Suprapubic skin (tissue), 4 donors: ENCODE measurements around the gene CPT1A. TPM values are rescaled to one million over a fixed set of nuclear protein-coding genes. Genes with fewer than 3 reads are reported as not detected.

Experiments
- DNase-seq, 2 donors: peaks; one replicate each; pipeline ENCODE4 v3.0.0-alpha.2; 2019; ENCODE audit warnings: low spot score in 2 of 2
- H3K27ac ChIP-seq: fragments of 200-600 bp; sonication (generic); one replicate; pipeline ENCODE4 v1.5.1; 2019
- H3K27me3 ChIP-seq: fragments of 200-600 bp; sonication (generic); one replicate; pipeline ENCODE4 v1.5.1; 2019
- H3K36me3 ChIP-seq: fragments of 200-600 bp; sonication (generic); one replicate; pipeline ENCODE4 v1.5.1; 2019
- H3K4me1 ChIP-seq: fragments of 200-600 bp; sonication (generic); one replicate; pipeline ENCODE4 v1.5.1; 2019
- H3K4me3 ChIP-seq: fragments of 200-600 bp; sonication (generic); one replicate; pipeline ENCODE4 v1.5.1; 2019; ENCODE audit warnings: mild to moderate bottlenecking
- H3K9me3 ChIP-seq: fragments of 200-600 bp; sonication (generic); one replicate; pipeline ENCODE4 v1.5.1; 2019
- EP300 ChIP-seq: sonication (generic); formaldehyde crosslinking; IDR thresholded peaks from one replicate; pipeline ENCODE4 v1.6.1; 2017; ENCODE audit warnings: antibody characterized with exemption
- POLR2A ChIP-seq, 2 donors: fragments of 450-650 bp; IDR thresholded peaks; one replicate each; pipeline ENCODE4 v1.6.1; 2017; ENCODE audit warnings: antibody characterized with exemption in 2 of 2, mild to moderate bottlenecking in 2 of 2, moderate library complexity in 2 of 2
- POLR2AphosphoS5 ChIP-seq, 3 donors: sonication (generic); formaldehyde crosslinking; IDR thresholded peaks; one replicate each; pipeline ENCODE4 v1.6.1; 2017; ENCODE audit warnings: antibody characterized with exemption in 3 of 3
- WGBS: methylation state at CpG from one replicate; pipeline ENCODE4 v1.1.5; 2018; 5-methylcytosine and 5-hydroxymethylcytosine counted together
- total RNA-seq, 4 donors: library from RNA; depleted of rRNA; stranded (reverse); fragments of >200 nt; gene quantifications; one replicate each; pipeline ENCODE4 v1.1.0, GENCODE V29; 2016
- TF ChIP-seq, protein P1 (sequence below), 2 donors: fragments of 200-600 bp in 1 of 2; fragments of 450-650 bp in 1 of 2; sonication (generic) in 1 of 2; IDR thresholded peaks; one replicate each; pipeline ENCODE4 v1.5.1; 2016 to 2019; ENCODE audit warnings: antibody characterized with exemption in 2 of 2, mild to moderate bottlenecking in 1 of 2, moderate library complexity in 1 of 2

CPT1A gene
- total RNA-seq, 4 donors from 2014 or later = 18.5 to 125 (median 38.3) TPM

GRCh38 chr11:68828155-68828931, 13.4 kb downstream of the CPT1A start:
- Histone ChIP-seq H3K9me3 (no peaks in the 10 kb centered on the region), H3K4me1 (peaks cover 38% of the 10 kb centered on the region), H3K27ac (no peak overlapping the region), H3K4me3 (no peak overlapping the region), H3K27me3 (no peaks in the 10 kb centered on the region), H3K36me3 (no peaks in the 10 kb centered on the region)
- 66% methylated on average over 18 of the region's 20 CpGs for WGBS
- TF ChIP-seq EP300 (no peak), POLR2A (IDR thresholded peaks at IDR 0.05) (no peak), POLR2AphosphoS5 (IDR thresholded peaks at IDR 0.05) (no peak)
- DNase-seq = peak in 1 of 2 donors; percentile 61

- H3K4me3 ChIP-seq = no peak overlapping the region
- no peaks in the 10 kb centered on the region for H3K9me3 ChIP-seq
- peak in 1 of 2 donors; percentile 53 for DNase-seq
- peaks cover 31% of the 10 kb centered on the region for H3K4me1 ChIP-seq
- no peak overlapping the region for H3K27ac ChIP-seq
- TF ChIP-seq POLR2AphosphoS5 (IDR thresholded peaks at IDR 0.05) (no peak), EP300 (no peak), POLR2A (IDR thresholded peaks at IDR 0.05) (no peak)
- TF ChIP-seq, protein P1, sequence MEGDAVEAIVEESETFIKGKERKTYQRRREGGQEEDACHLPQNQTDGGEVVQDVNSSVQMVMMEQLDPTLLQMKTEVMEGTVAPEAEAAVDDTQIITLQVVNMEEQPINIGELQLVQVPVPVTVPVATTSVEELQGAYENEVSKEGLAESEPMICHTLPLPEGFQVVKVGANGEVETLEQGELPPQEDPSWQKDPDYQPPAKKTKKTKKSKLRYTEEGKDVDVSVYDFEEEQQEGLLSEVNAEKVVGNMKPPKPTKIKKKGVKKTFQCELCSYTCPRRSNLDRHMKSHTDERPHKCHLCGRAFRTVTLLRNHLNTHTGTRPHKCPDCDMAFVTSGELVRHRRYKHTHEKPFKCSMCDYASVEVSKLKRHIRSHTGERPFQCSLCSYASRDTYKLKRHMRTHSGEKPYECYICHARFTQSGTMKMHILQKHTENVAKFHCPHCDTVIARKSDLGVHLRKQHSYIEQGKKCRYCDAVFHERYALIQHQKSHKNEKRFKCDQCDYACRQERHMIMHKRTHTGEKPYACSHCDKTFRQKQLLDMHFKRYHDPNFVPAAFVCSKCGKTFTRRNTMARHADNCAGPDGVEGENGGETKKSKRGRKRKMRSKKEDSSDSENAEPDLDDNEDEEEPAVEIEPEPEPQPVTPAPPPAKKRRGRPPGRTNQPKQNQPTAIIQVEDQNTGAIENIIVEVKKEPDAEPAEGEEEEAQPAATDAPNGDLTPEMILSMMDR (IDR thresholded peaks at IDR 0.05) = no peak
- 78% methylated on average over 8 of the region's 8 CpGs for WGBS
- no peaks in the 10 kb centered on the region for H3K27me3 ChIP-seq
- H3K36me3 ChIP-seq = no peaks in the 10 kb centered on the region
Observed at GRCh38 chr11:68827733-68828132, 14.0 kb downstream of the CPT1A start.

DNA sequence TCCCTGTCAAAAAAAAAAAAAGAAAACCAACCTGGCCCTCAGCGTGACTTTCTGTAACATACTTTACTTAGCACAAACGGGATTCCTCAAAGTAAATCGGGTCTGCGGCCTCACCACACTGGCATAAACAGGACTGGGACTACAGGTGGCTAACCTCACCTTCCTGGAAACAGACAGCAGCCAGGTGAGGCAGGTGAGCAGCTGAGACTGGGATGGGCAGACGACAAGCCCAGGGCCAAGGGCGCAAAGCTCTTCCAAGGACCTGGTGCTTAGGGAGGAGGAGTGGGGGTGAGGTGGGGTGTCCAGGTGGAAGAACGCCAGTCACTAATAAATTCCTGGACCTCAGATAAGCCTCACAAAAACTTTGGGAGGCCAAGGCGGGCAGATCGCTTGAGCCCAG, 15.0 kb downstream of the CPT1A start:
- Histone ChIP-seq H3K27ac (no peak overlapping the region), H3K36me3 (no peaks in the 10 kb centered on the region), H3K9me3 (no peaks in the 10 kb centered on the region), H3K4me1 (peaks cover 21% of the 10 kb centered on the region), H3K4me3 (no peak overlapping the region), H3K27me3 (no peaks in the 10 kb centered on the region)
- DNase-seq = no peak
- no peak for TF ChIP-seq EP300
- no peak for TF ChIP-seq POLR2A (IDR thresholded peaks at IDR 0.05)
- TF ChIP-seq, protein P1 (IDR thresholded peaks at IDR 0.05) = no peak
- no peak for TF ChIP-seq POLR2AphosphoS5 (IDR thresholded peaks at IDR 0.05)
- 92% methylated on average over 9 of the region's 9 CpGs for WGBS

DNA sequence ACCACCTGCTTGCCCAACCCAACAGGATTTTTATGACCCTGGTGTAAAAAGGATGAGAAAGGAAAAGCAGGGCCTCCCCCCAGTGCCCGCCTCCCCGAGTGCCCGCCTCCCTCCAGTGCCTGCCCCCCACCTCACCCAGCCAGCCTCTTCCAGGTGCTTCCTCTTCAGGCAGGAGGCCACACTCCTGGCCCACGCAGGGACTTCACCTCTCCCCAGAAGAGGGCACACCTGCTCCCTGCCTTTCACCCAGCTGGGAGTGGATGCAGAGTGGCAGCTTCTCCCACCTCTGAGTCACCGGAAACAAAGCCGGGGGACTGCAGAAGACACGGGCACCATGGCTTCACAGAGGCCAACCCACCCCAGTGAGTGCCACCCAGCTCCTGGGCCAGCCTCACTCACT, 16.1 kb downstream of the CPT1A start:
- H3K4me1 ChIP-seq = peaks cover 19% of the 10 kb centered on the region

GRCh38 chr11:68822546-68822945, 19.2 kb downstream of the CPT1A start:
- no peak overlapping the region for H3K27ac ChIP-seq
- no peak overlapping the region for H3K4me3 ChIP-seq
- H3K27me3 ChIP-seq = no peaks in the 10 kb centered on the region
- WGBS = 88% methylated on average over 5 of the region's 5 CpGs
- H3K36me3 ChIP-seq = no peaks in the 10 kb centered on the region
- no peaks in the 10 kb centered on the region for H3K9me3 ChIP-seq
- no peak for DNase-seq
- peaks cover 17% of the 10 kb centered on the region for H3K4me1 ChIP-seq
- TF ChIP-seq POLR2A (IDR thresholded peaks at IDR 0.05) = no peak
- TF ChIP-seq, protein P1 (IDR thresholded peaks at IDR 0.05) = no peak
- TF ChIP-seq POLR2AphosphoS5 (IDR thresholded peaks at IDR 0.05) = no peak
- no peak for TF ChIP-seq EP300

More for the DNA sequence above, 16.1 kb downstream of the CPT1A start:
- H3K27me3 ChIP-seq = no peaks in the 10 kb centered on the region
- H3K36me3 ChIP-seq = no peaks in the 10 kb centered on the region
- no peak for TF ChIP-seq POLR2AphosphoS5 (IDR thresholded peaks at IDR 0.05)
- 48% methylated on average over 4 of the region's 7 CpGs for WGBS
- no peaks in the 10 kb centered on the region for H3K9me3 ChIP-seq
- no peak overlapping the region for H3K27ac ChIP-seq
- peak in 1 of 2 donors; percentile 65 for DNase-seq
- no peak overlapping the region for H3K4me3 ChIP-seq

DNA sequence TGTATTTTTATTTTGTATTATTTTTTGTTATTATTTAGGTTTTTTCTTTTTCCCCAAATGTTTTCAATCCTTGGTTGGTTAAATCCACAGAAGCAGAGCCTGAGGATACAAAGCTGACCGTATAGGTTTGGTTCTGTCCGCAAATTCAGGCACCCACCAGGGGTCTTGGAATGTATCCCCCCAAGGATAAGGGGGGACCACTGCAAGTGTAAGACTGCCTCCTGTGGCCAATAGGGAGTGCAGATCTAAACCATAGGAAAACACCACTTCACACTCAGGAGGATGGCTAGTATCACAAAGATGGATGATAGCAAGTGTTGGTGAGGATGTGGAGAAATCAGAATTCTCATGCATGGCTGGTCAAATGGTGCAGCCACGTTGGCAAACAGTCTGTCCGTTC, 20.0 kb downstream of the CPT1A start:
- Histone ChIP-seq H3K4me3 (no peak overlapping the region), H3K36me3 (no peaks in the 10 kb centered on the region), H3K9me3 (no peaks in the 10 kb centered on the region), H3K4me1 (peaks cover 20% of the 10 kb centered on the region), H3K27ac (no peak overlapping the region), H3K27me3 (no peaks in the 10 kb centered on the region)
- WGBS = 64% methylated on average over 4 of the region's 4 CpGs
- no peak for TF ChIP-seq EP300
- no peak for TF ChIP-seq POLR2A (IDR thresholded peaks at IDR 0.05)
- TF ChIP-seq, protein P1 (IDR thresholded peaks at IDR 0.05) = no peak
- TF ChIP-seq POLR2AphosphoS5 (IDR thresholded peaks at IDR 0.05) = no peak
- DNase-seq = no peak
